Karpas-422 (cell line): Measurements from ENCODE around the gene POLR3K. TPM values are rescaled to one million over a fixed set of nuclear protein-coding genes. Genes with fewer than 3 reads are reported as not detected.
"Not testable (repeated sequence)": the region's sequence is repeated elsewhere in the genome, so short reads cannot be mapped to it uniquely, and the experiment has no call there.

ENCODE experiments used
- DNase-seq: peaks from one replicate; pipeline ENCODE4 v3.0.0-alpha.2; 2015
- H2AFZ ChIP-seq: fragments of 200-600 bp; sonication (generic); 2 replicates; pipeline ENCODE4 v1.6.1; 2014; ENCODE audit warnings: antibody characterized with exemption, low read length, mixed read lengths
- H3K27ac ChIP-seq: fragments of 200-600 bp; sonication (generic); 2 replicates; pipeline ENCODE4 v1.5.1; 2014; ENCODE audit warnings: mild to moderate bottlenecking, low read length, moderate library complexity
- H3K27me3 ChIP-seq: fragments of 200-600 bp; sonication (generic); 2 replicates; pipeline ENCODE4 v1.6.1; 2014; ENCODE audit warnings: low read length, mixed read lengths
- H3K36me3 ChIP-seq: fragments of 200-600 bp; sonication (generic); 2 replicates; pipeline ENCODE4 v1.6.1; 2014; ENCODE audit warnings: low read length, mixed read lengths; ENCODE audit not compliant: insufficient read depth
- H3K4me1 ChIP-seq: fragments of 200-600 bp; sonication (generic); 2 replicates; pipeline ENCODE4 v1.6.1; 2014; ENCODE audit warnings: mild to moderate bottlenecking, low read length, mixed read lengths
- H3K4me2 ChIP-seq: fragments of 200-600 bp; sonication (generic); 2 replicates; pipeline ENCODE4 v1.6.1; 2014; ENCODE audit warnings: low read length, low read depth, mild to moderate bottlenecking; ENCODE audit not compliant: poor library complexity, severe bottlenecking
- H3K4me3 ChIP-seq: fragments of 200-600 bp; sonication (generic); 2 replicates; pipeline ENCODE4 v1.5.1; 2014; ENCODE audit warnings: mild to moderate bottlenecking, antibody characterized with exemption, low read length, mixed read lengths
- H3K79me2 ChIP-seq: fragments of 200-600 bp; sonication (generic); 2 replicates; pipeline ENCODE4 v1.6.1; 2014; ENCODE audit warnings: mild to moderate bottlenecking, low read length, mixed read lengths
- H3K9ac ChIP-seq: fragments of 200-600 bp; sonication (generic); 2 replicates; pipeline ENCODE4 v1.6.0; 2014; ENCODE audit warnings: low read length
- H3K9me2 ChIP-seq: fragments of 200-600 bp; sonication (generic), shearing (Covaris generic); replicated peaks from 2 replicates; pipeline ENCODE4 v1.6.0; 2014; ENCODE audit warnings: mild to moderate bottlenecking, low read length, moderate library complexity; ENCODE audit not compliant: insufficient read depth
- H3K9me3 ChIP-seq: fragments of 300-700, 200-600 bp; sonication (generic); 2 replicates; pipeline ENCODE4 v1.6.1; 2014; ENCODE audit warnings: low read length, mixed read lengths
- H4K20me1 ChIP-seq: fragments of 200-600 bp; sonication (generic); 2 replicates; pipeline ENCODE4 v1.6.1; 2014; ENCODE audit warnings: mild to moderate bottlenecking, antibody characterized with exemption, low read length, low read depth; ENCODE audit not compliant: insufficient read depth
- total RNA-seq: library from RNA; depleted of rRNA; stranded (reverse); fragments of >200 nt; shearing (Covaris generic); gene quantifications from 2 replicates; pipeline ENCODE4 v1.2.3, GENCODE V29; 2014; ENCODE audit warnings: low replicate concordance

Gene POLR3K
- total RNA-seq, 1 experiment from 2014 or later, result 11.9 TPM

- no peaks in the 10 kb centered on the region for H3K27me3 ChIP-seq
- no peaks in the 10 kb centered on the region for H3K79me2 ChIP-seq
- H3K27ac ChIP-seq, result no peak overlapping the region
- H4K20me1 ChIP-seq, result 0 out of 2 replicates have a peak, but pooled peaks cover 4% of the 10 kb centered on the region
- H3K9ac ChIP-seq, result no peak overlapping the region
- peaks cover 9% of the 10 kb centered on the region for H3K4me1 ChIP-seq
- H3K9me3 ChIP-seq, result no peaks in the 10 kb centered on the region
- no peak overlapping the region for H2AFZ ChIP-seq
- no peaks in the 10 kb centered on the region for H3K9me2 ChIP-seq
- DNase-seq, result no peak
- H3K4me3 ChIP-seq, result no peak overlapping the region
- H3K4me2 ChIP-seq, result no peak overlapping the region
- H3K36me3 ChIP-seq, result peaks cover 3% of the 10 kb centered on the region
Measured at GRCh38 chr16:34648-34987, 18.8 kb downstream of the POLR3K start.

DNA sequence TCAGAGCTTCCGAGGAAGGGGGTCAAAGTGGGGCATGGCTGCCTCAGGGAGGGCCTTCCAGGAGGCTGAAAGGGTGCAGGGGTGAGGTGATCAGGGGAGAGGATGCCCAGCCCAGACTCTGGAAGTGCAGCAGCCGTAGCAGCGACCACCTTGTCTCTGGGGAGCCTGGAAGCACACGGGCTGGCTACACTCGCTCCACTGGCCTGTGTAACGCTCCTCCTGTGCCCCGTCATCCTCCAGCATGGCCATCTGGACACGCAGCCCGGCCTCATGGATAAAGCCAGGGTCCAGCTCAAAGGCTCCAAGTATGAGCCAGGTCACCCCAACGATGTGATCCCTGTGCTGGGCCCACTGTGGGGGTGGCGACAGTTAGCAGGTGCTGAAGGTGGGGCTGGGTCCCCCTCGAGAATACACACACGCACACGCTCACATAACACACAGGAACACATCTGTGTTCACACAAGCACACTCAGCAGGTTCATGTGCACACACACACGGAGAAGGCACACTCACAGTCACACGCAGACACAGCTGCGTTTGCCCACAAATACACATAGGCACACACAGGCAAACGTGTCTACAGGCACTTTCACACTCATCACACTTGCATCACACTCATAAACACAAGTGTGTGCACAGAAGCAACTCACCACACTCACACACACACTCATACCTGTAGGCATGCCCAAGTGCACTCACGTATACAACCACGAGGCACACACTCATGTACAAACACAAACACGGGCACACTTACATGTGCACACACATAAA, 19.3 kb downstream of the POLR3K start:
- no peaks in the 10 kb centered on the region for H3K79me2 ChIP-seq
- peaks cover 3% of the 10 kb centered on the region for H3K36me3 ChIP-seq
- no peaks in the 10 kb centered on the region for H3K27me3 ChIP-seq
- peaks cover 5% of the 10 kb centered on the region for H3K4me1 ChIP-seq
- H3K9ac ChIP-seq, result no peak overlapping the region
- H4K20me1 ChIP-seq, result 0 out of 2 replicates have a peak, but pooled peaks cover 4% of the 10 kb centered on the region
- no peak for DNase-seq
- no peak overlapping the region for H3K4me3 ChIP-seq
- H3K9me2 ChIP-seq, result no peaks in the 10 kb centered on the region
- H3K27ac ChIP-seq, result no peak overlapping the region
- no peaks in the 10 kb centered on the region for H3K9me3 ChIP-seq
- H2AFZ ChIP-seq, result no peak overlapping the region
- H3K4me2 ChIP-seq, result no peak overlapping the region

DNA sequence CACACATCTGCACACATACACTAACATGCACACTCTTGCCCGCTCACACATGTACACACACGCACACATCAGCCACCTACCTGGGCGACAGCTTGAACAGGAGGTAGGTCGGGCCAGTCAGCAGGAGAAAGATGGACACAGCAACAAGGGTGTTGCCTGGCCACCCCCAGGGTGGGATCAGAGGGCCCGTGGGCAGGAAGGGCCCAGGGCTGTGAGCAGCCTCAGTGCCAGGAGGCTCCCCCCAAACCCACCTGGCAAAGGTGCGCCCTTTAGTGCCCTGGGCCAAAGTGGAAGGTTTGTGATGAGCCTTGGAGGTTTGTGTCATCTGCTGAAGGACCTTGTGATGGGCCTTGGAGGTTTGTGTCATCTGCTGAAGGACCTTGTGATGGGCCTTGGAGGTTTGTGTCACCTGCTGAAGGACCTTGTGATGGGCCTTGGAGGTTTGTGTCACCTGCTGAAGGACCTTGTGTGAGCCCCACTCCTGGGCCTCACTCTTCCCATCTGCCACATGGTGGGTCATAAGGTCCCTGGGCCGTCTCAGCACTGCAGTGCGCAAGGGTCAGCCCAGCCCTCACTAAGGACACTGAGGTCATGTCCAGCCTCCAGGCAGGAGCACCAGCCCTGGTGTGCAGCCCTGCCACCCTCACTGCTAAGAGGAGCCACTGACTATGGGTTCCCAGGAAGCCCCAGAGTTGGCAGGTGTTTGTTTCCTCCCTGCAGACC, 20.1 kb downstream of the POLR3K start:
- not testable (repeated sequence) for H3K4me3 ChIP-seq

DNA sequence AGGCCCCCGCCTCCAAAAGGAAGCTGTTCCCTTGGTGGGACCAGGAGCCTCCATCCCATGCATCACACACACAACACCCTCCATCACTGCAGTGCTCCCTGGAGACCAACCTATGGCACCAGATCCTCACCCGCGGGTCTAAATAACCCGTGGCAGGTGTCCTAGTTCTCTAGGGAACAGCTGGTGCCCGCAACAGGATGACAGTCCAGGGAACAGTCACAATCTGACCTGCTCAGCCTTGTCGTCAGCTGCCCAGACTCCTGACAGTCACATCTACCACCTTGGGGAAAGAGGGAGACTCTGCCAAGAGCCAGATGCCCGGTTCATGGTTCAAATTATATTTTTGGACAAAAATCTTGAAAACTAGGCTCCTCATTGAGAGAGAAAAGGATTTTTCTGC, 22.8 kb downstream of the POLR3K start:
- H3K9ac ChIP-seq, H2AFZ ChIP-seq, H4K20me1 ChIP-seq, H3K4me2 ChIP-seq, H3K27me3 ChIP-seq, H3K27ac ChIP-seq, H3K4me3 ChIP-seq, H3K79me2 ChIP-seq, H3K4me1 ChIP-seq, DNase-seq, H3K9me2 ChIP-seq, H3K9me3 ChIP-seq, H3K36me3 ChIP-seq: not testable (repeated sequence)

More for the DNA sequence above, 20.1 kb downstream of the POLR3K start:
- H3K9me3 ChIP-seq, H3K9ac ChIP-seq, H4K20me1 ChIP-seq, H3K79me2 ChIP-seq, H3K9me2 ChIP-seq, DNase-seq, H3K4me2 ChIP-seq, H2AFZ ChIP-seq, H3K4me1 ChIP-seq, H3K36me3 ChIP-seq, H3K27me3 ChIP-seq, H3K27ac ChIP-seq: not testable (repeated sequence)

- not testable (repeated sequence) for H3K9me3 ChIP-seq, H3K9me2 ChIP-seq, H4K20me1 ChIP-seq, H2AFZ ChIP-seq, H3K4me3 ChIP-seq, H3K9ac ChIP-seq, H3K27ac ChIP-seq, H3K27me3 ChIP-seq, H3K36me3 ChIP-seq, DNase-seq, H3K79me2 ChIP-seq, H3K4me2 ChIP-seq, H3K4me1 ChIP-seq
Measured at GRCh38 chr16:25926-26348, 27.5 kb downstream of the POLR3K start.

GRCh38 chr16:24151-24550, 29.3 kb downstream of the POLR3K start:
- H2AFZ ChIP-seq, H3K9me2 ChIP-seq, H3K4me2 ChIP-seq, H3K27me3 ChIP-seq, H3K9ac ChIP-seq, H3K4me3 ChIP-seq, H3K79me2 ChIP-seq, H4K20me1 ChIP-seq, H3K36me3 ChIP-seq, H3K27ac ChIP-seq, H3K4me1 ChIP-seq, DNase-seq, H3K9me3 ChIP-seq: not testable (repeated sequence)

DNA sequence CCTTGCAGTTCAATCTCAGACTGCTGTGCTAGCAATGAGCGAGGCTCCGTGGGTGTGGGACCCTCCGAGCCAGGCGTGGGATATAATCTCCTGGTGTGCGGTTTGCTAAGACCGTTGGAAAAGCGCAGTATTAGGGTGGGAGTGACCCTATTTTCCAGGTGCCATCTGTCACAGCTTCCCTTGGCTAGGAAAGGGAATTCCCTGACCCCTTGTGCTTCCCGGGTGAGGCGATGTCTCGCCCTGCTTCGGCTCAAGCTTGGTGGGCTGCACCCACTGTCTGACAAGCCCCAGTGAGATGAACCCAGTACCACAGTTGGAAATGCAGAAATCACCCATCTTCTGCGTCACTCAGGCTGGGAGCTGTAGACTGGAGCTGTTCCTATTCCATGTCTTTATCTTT, 32.5 kb downstream of the POLR3K start:
- H3K4me1 ChIP-seq, H3K27ac ChIP-seq, H3K79me2 ChIP-seq, H3K9me3 ChIP-seq, H3K36me3 ChIP-seq, H3K9me2 ChIP-seq, H3K4me2 ChIP-seq, H2AFZ ChIP-seq, H3K9ac ChIP-seq, H3K4me3 ChIP-seq, DNase-seq, H3K27me3 ChIP-seq, H4K20me1 ChIP-seq: not testable (repeated sequence)

- H3K9ac ChIP-seq, H3K9me3 ChIP-seq, H4K20me1 ChIP-seq, H3K9me2 ChIP-seq, H3K4me2 ChIP-seq, H3K4me3 ChIP-seq, H3K27me3 ChIP-seq, H2AFZ ChIP-seq, H3K79me2 ChIP-seq, DNase-seq, H3K27ac ChIP-seq, H3K4me1 ChIP-seq, H3K36me3 ChIP-seq: not testable (repeated sequence)
Measured at GRCh38 chr16:17062-17765, 36.2 kb downstream of the POLR3K start.
